Middle frontal gyrus (tissue), 1 donor: ENCODE results near the gene DCN.

Experiments
- DNase-seq: peaks from one replicate; pipeline ENCODE4 v3.0.0-alpha.2; 2015; ENCODE audit warnings: low spot score; ENCODE audit errors: extremely low spot score

The DCN gene

DNA sequence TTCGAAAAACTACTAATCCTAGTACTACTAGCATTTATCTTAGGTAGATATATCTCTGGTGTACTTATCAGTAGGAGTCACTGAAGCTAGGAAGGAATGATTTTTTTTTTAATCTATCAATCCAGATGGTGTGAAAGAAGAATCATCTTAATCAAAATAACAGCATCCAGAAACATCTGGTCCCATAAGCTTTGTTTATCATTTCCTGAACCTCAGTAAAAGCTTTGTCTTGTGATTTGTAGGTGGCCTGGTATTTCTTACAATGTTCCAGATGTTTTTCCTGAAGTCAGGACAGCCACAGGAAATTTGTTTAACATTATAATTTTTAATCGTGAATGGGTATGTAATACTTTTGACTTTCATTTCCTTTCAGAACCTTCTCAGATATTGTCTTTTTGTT is 43.3 kb downstream of the DCN start:
- no peak for DNase-seq

DNA sequence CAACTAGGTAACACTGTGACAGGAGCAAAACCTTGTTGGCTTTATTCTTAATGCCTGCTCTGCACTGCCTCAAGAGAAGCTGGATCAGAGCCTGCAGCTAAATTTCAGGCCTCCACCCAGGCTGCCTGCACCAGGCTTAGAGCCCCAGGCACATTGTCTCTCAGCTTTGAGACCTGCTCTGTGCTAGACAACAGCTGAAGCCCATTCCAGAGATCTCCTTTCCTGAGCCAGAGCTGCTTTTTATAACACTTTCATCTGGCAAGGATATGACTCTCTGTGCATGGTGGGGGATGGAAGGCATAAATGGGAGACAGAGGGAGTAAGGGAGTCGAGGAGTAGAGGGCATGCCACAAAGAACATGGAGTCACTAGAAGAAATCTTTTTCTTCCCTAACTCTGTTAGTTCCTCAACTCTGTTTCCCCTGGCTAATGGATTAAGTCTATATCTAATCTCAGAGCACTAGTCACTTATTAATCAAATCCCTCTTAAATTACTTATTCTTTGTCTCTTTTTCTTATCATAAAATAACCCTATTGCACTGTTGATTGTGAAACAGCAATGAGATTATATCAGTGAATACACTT is 44.2 kb downstream of the DCN start:
- no peak for DNase-seq

DNA sequence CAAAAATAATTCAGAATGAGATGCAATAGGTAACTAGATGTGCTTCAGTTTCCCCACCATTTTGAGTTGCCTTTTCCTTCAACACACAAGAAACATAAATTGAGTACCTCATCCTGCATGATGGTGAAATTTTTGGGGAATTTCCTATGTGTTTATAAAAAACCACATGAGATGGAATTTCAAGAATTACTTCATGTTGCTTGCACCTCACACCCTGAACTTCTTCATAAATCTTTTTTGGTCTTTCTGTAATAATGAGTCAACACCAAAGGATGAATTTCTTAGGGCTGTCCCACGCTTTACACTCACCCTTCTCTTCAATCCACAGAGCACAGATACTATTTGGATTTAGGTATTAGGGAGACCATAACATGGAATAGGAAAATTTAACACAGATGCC is 48.7 kb downstream of the DCN start:
- DNase-seq = no peak

DNA sequence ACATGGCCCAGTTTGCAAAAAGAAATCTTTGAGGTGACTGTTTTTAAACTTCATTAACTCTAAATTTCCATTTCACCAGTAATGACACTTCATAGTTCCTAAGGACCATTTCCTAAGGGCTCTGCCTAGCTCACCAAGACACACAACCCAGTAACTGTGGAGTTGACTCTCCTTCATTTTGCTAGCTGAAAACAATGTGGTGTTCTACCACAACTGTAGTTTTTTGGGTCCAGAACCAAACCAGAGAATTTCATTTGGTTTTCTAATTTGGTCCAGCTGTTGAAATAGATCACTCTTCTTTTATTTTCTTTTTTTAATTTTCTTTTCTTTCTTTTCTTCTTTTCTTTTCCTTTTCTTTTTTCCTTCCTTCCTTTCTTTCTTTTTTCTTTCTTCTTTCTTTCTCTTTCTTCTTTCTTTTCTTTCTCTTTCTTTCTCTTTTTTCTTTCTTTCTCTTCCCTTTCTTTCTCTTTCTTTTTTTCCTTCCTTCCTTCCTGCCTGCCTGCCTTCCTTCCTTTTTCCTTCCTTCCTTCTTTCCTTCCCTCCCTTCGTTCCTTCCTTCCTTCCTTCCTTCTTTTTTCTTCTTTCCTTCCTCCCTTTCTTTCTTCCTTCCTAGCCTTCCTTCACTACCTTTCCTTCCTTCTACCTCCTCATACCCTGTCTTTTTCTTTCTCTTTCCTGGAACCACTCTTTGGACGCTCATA is 52.8 kb downstream of the DCN start:
- no peak for DNase-seq

DNA sequence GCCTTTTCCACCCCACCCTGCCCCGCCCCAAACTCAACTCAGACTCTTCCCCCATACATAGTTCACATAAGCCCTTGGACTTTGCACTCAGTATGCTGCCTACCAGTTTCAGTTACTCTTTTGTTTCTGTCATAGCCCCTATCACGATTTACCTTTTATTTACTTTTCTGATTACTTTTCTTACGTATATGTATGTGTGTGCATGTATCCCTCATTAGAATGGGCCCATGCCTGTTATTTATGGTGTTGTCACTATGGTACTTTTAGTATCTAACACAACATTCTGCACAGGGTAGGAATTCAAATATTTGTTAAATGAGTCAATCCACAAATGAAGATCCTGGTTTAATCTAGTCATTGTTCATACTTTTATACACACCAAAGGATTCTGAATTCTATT is 54.9 kb downstream of the DCN start:
- no peak for DNase-seq

DNA sequence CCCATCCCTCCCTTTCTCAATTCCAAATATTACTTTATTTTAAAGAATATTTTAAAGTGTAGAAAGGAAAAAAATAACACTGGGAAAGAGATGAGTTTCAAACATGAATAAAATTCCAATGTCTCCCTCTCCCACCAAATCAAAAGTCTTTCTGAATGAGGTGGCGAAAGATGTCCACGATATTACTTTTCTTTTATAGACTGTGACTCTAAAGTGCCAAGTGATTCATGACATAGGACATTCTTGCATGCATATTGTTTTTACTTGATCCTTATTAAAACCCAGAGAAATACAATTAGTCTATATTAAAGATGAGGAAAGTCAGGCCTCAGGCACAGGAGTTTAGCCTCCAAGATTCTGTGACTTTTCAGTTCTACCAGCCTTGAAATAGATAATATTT is 55.3 kb downstream of the DCN start:
- no peak for DNase-seq

DNA sequence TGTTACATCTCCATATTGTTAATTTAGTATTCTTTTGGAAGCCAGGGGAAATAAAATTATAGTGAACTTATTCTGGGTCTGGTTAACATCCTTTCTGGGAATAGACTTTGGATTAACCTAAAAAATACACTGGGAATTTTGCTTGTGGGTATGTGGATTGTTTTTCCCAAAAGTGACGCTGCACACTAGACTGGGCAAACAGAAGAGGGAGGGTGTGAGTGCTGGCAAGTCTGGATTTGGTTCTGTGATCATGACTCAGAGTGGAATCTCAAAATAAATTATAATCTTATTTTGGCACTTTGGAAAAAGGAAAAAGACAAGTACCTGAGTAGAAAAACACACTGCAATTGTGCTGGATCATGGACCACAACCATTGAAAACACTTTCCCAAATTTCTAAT is 56.1 kb downstream of the DCN start:
- no peak for DNase-seq

DNA sequence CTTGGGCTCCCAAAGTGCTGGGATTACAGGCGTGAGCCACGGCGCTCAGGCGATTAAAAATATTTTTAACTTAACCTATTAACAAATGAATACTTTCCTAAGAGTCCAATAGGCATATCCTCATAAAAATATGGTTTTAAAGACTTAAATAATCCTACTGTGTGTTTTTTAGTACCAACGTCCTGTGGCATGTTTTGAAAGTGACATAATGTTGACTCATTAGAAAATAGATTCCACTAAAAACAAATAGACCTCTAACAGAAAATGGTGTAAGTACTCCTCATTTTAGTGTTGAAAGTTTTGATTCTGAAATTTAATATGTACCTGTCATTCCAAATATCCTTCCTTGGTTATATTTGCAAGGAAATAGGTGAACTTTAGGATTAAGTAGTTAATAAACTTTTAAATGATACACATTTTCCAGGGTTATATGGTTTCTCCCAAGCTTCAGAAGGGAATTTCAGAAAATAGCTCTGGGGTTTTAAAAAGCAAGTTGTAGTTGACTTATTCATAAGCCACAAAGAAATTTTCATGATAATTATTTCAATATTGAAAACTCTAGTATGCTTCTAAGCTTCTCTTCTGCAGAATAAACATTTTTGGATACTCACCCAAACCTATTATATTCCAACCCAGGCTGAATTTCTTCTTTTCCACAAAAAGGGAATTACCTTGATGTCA is 59.2 kb downstream of the DCN start:
- no peak for DNase-seq

DNA sequence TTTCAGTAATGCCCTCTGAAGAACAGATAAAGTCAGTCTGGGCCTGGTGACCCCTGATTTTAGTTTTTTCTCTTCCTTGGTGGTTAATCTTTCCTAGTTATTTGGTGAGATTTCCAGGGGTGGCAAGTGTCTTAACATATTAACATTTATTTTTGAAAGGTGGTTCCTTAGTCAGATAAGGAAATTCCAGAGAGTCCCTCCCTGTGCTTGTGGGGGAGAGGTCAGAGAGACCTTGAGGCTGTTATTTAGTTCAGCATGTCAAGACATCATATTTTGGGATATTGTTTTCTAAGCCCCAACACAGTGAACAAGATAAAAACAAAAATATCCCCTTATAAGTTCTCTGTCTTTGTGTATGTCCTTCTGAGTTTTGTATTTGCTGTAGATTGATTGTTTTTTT is 61.8 kb downstream of the DCN start:
- no peak for DNase-seq

DNA sequence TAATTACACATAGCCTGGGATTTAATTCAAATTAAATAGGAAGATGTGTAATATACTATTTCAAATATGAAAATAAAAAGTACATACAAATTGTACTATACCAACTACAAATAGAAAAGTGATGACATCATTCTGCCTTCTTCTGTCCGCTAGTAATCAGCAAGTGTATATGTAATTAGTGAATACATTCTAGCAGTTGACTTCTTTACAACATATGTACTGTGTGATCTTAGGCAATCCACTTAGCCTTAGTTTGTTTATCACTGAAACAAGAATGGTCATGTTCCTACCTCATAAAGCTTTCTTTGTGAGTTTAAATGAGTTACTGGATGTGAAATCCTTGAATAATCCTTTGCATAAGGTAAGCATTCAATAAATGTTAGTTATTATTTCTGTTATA is 63.5 kb downstream of the DCN start:
- no peak for DNase-seq

DNA sequence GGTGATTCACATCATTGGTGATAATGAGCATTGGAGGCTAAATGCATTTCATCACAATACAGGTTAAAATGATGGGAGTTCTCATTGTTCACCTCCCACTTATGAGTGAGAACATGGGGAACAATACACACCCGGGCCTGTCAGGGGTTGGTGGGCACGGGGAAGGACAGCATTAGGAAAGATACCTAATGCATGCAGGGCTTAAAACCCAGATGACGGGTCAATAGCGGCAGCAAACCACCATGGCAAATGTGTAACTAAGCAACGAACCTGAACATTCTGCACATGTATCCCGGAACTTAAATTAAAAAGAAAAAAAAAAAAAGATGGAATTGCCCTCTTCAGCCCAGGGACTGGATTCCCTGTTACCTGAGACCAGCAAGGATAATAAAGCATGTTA is 69.0 kb downstream of the DCN start:
- DNase-seq = no peak

DNA sequence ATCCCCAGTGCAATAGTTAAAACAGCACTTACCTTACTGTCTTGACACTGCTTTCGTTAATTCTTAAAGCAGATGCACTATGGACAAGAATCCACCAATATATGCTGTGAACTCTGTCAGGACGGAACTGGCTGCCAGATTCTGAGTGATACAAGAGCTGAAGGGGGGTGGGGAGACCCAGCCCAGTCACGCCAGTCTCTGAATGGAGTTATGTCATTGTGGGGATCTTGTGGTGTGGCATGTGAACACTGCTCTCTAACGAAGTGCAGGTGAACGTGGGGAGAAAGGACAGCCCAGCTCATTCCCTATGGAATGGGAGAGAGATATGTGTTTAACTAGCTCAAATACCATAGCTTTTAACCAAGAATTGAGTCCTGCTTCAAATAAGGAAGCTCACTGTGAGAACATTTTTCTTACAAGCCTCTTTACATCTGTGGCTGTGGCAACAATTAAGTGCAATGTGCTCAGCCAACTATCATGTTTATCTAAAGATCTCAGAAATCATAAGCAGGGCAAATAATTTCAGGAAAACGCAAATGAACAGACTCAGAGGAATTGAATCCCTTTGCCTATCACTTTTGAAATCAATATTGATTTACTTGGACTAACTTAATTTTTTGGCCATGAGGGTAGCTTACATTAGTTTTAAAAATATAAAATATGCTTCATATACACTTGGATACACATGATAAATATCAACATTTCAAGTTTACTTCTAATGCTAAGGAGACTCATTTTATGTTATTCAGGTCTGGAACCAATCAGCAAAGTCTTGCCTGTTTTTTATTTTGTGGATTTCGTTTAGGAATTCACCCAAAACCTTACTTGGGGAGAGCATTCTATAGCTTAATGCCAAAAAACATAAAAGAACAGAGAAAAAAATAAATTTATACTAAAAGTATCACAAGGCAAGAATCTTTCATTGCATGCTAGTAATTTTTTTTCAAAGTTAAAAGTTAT is 71.0 kb downstream of the DCN start, which contains the start of gene LUM:
Gene LUM, minus strand, starts transcription at position 129 of the 960 bp plus-strand sequence. CDS start 2,515 bp downstream, outside the sequence.
- DNase-seq = no peak

DNA sequence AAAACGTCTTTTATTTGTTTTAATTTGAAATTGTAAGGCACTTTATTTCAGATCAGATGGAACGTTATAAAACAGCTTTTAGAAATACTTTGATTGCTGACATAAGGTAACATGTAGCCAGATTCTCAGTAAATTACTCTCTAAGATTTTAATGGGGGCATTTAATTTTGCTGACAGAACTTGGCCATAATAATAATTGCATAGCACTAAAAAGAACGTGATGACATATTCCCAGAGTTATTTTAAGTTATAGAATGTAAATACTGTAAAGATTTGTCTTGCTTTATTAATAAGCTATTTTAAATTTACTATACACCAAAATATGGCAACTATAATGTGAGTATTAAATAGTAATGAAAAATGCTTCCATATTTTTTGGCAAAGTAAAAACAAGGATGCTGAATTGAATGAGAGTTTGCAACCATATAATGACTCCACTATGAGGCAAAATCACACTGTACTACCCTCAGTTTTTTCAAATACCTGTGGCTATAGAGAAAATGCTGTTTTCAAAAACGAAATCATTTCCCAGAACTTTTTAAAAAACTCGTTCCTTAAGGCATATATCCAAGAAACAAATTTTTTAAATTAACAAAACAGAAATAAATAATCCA is 72.2 kb downstream of the DCN start:
- DNase-seq = no peak

DNA sequence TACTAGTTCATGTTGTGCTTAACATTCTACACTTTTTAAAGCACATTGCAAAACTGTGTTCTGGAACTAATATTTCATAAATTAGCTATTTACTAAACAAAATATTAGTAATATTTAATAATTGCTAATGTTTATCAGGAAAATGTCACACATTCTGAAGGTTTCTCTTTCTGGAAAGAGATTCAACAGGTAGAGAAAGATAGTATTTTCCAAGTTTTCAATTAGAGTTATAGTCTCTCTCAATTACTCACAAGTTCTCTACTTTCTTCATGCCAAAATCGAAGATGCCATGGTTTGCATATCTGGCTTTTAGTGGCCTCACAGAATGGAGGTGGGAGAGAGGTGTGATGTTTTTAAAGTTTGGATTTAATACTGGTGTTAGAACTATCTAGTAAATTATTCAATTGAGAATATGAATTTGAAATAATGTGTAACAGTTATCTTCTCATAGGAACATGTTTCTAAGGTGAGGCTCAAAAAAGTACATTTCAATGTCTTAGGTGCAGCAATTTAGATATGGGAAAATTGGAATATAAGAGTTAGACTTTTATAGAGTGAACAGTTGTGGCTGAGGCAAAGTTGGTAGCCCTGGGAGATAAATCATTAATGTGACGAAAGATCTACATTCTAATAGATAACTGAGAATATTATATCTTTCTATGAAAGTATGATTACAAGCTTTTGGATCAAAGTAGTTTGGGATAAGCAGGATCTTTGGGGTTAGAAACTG is 72.9 kb downstream of the DCN start:
- DNase-seq = no peak

DNA sequence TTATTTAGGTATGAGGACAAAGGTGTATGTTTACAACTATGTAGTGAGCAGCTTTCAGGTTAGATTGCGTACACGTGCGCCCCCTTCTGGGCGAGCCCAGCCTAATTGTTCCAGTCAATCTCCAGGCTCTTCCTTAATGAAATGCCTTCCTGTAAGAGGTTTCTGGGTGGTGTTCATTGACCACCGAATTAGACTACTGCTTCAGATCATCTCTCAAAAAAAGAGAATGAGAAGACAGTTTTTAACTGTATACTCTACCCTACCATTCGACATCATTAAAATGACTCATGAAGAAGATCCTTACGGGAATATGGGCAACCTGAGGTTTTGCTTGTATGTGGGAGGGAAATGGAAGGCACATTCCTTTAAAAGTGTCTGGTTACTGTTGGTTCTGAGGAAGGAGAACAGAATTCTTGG is 73.5 kb downstream of the DCN start:
- no peak for DNase-seq

DNA sequence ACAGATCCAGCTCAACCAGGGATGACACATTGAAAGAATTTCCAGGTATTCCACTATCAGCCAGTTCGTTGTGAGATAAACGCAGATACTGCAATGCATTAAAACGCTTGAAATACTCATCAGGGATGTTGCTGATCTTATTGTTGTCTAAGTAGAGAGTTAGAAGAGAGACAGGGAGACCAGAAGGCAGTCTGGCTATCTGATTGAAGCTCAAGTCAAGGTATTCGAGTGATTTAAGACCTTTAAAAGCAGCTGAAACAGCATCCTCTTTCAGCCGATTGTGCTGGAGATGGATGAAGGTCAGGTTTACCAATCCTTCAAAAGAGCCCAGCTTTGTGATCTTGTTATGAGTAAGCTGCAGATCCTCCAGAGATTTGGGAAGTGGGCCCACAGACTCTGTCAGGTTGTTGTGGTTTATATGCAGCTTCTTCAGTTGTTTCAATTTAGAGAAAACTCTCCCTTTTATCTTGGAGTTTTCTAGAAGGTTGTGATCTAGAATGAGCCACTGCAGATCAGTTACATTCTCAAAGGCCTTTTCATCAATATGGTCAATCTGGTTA is 74.3 kb downstream of the DCN start:
- no peak for DNase-seq

DNA sequence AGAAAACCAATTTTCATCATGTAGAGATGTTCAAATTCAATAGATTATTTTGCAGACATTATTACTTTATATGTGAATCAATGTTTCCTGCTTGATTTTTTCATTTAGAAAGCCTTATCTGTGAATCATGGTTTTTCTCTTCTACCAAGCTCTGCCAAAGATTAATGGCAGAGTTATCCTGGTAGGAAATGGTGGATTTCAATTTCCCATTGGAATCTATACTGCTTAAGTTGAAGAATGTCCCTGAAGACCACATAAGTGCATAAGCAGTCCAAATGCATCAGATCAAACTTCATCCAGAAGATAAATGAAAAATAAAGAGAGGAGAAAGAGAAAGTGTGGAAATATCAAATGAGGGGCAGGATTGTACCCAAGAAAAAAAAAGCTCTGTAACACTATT is 76.3 kb downstream of the DCN start:
- no peak for DNase-seq

DNA sequence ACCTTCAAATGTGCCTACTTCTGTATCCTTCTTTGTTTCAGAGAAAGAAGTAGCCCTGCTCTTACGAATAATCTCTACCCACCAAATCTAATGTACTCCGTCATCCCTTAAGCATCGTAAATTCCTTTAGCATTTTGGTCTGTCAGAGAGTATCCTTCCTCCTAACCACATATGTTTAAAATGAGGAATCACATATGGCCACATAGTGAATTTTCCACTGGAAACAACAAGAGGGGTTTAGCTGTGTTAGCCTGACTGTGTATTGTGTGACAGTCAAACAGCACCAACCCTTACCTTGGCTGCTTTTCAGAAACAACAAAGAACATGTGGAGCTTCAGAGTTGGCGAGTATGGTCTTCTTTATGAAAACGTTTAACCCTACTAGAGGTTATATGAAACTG is 76.8 kb downstream of the DCN start:
- no peak for DNase-seq

DNA sequence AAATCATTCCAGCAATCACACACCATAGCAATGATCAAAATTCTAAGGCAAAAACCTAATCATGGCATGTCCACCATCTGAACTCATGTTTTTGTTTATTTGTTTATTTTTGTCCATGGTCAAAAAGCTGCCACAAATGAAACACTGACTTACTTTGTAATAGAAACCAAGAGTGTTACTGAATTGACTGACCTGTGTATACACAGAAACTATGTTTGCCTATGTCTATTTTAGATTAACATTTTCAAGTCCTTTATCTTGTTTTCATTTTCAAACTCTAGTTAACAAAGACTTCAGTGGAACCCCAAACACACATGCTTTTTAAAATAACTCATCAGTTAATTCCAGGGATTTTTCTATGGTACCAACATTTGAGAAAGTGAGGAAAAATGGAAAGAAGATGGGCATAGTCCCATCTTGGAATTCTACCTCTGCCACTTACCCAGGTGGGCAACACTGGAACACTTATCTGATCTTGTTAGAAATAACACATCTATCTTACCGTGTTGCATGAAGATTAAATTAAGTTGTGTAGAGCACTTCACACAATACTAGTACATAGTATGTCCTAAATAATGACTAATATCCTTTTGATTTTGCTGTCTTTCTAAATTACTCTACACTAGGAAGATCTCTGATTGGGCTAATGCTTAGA is 77.7 kb downstream of the DCN start:
- no peak for DNase-seq

DNA sequence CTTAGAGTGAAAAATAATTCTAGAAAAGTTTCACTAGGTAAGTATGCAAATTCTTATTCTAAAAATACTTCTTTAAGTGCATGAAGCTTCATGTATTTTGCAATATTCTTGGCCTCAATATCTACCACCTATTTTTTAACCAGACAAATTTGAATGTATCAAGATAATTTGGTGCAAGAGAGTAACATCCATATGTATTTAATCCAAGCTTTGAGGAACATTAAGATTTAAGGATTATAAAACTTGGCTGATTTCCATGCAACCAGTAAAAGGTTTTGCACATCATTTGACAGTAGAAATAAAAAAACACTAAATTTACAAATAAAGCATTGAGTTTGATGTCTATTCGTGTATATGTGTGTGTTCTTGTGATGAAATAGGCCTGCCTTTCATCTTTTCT is 79.0 kb downstream of the DCN start:
- DNase-seq = no peak
